ENCODE data around the gene BSND. TPM values are rescaled to one million over a fixed set of nuclear protein-coding genes. Genes with fewer than 3 reads are reported as not detected.

Gene BSND
- total RNA-seq, 4 donors from 2014 or later = not detected

GRCh38 chr1:55061000-55061705 lies 62.4 kb downstream of the BSND start:
- ATAC-seq (no peak), DNase-seq (no peak)
- in situ Hi-C loops (cut with MboI; ENCODE audit: low sequenced_read_pairs in 4 of 4) = no loop called here
- TF ChIP-seq CTCF (IDR thresholded peaks at IDR 0.05 in 4 of 5, conservative IDR thresholded peaks at IDR 0.05 in 1 of 5) (no peak), POLR2A (IDR thresholded peaks at IDR 0.05) (no peak)
- intact Hi-C loops (cut with DNase I; ENCODE audit: low total_unique reads) = no loop called here
- no peaks in the 10 kb centered on the region for H3K27me3 ChIP-seq
- no peak overlapping the region for H3K27ac ChIP-seq
- no peaks in the 10 kb centered on the region for H3K9me3 ChIP-seq
- no peaks in the 10 kb centered on the region for H3K36me3 ChIP-seq
- H3K4me1 ChIP-seq = peaks cover 20 to 21% of the 10 kb centered on the region in 2 donors
- no peak overlapping the region for H3K4me3 ChIP-seq

Other genes starting within 250 kb of the BSND start
- 1 to 10 TPM; 4.7 to 8.4 (median 4.9) TPM for gene PARS2, start 234.4 kb upstream of the BSND start, total RNA-seq
- gene TTC22, start 197.6 kb upstream of the BSND start, total RNA-seq = under 1 TPM in 3 of 4 donors, not detected in 1; 0.10 to 0.24 (median 0.13) TPM
- 100 to 1,000 TPM; 155 to 362 (median 207) TPM for gene DHCR24, start 111.7 kb upstream of the BSND start, total RNA-seq
- under 1 TPM in 1 of 4 donors, not detected in 3; 0.58 TPM for gene TMEM61, start 18.3 kb upstream of the BSND start, total RNA-seq
- under 1 TPM in 1 of 4 donors, not detected in 3; 0.07 TPM for gene PCSK9, start 40.6 kb downstream of the BSND start, total RNA-seq
- gene USP24, start 216.4 kb downstream of the BSND start, total RNA-seq = 100 to 1,000 TPM in 1 of 4 donors, 10 to 100 TPM in 3; 77.3 to 102 (median 90.8) TPM

All from gastrocnemius medialis (tissue), 4 donors.